ENCODE results near the gene KCNJ16. TPM values are rescaled to one million over a fixed set of nuclear protein-coding genes. Genes with fewer than 3 reads are reported as not detected.

The KCNJ16 gene
- total RNA-seq, 2 donors from 2014 or later: 0.19 to 0.38 TPM

GRCh38 chr17:70060415-70060814 lies 14.6 kb upstream of the KCNJ16 start:
- intact Hi-C loops (cut with DNase I): no loop called here
- no peak for DNase-seq (ENCODE audit: low spot score)

GRCh38 chr17:70067134-70067533 lies 7.9 kb upstream of the KCNJ16 start:
- intact Hi-C loops (cut with DNase I): no loop called here
- no peak for DNase-seq (ENCODE audit: low spot score)

- intact Hi-C loops (cut with DNase I): no loop called here
- no peak for DNase-seq (ENCODE audit: low spot score)
Observed at GRCh38 chr17:70070305-70071027, 4.6 kb upstream of the KCNJ16 start.

- intact Hi-C loops (cut with DNase I): no loop called here
- no peak for DNase-seq (ENCODE audit: low spot score)
Observed at GRCh38 chr17:70071127-70071526, 3.9 kb upstream of the KCNJ16 start.

- DNase-seq (ENCODE audit: low spot score): no peak
- intact Hi-C loops (cut with DNase I): no loop called here
Observed at GRCh38 chr17:70071620-70072019, 3.4 kb upstream of the KCNJ16 start.

- DNase-seq (ENCODE audit: low spot score): no peak
- intact Hi-C loops (cut with DNase I): no loop called here
Observed at GRCh38 chr17:70072546-70073309, 2.3 kb upstream of the KCNJ16 start.

- no peak for DNase-seq (ENCODE audit: low spot score)
- intact Hi-C loops (cut with DNase I): no loop called here
Observed at GRCh38 chr17:70073310-70073709, 1.7 kb upstream of the KCNJ16 start.

GRCh38 chr17:70073799-70074198 lies 1.2 kb upstream of the KCNJ16 start:
- no peak for DNase-seq (ENCODE audit: low spot score)
- intact Hi-C loops (cut with DNase I): no loop called here

- intact Hi-C loops (cut with DNase I): no loop called here
Observed at GRCh38 chr17:70074236-70074830, 692 bp upstream of the KCNJ16 start.

GRCh38 chr17:70076189-70076588 lies 1.2 kb downstream of the KCNJ16 start:
- intact Hi-C loops (cut with DNase I): no loop called here
- DNase-seq (ENCODE audit: low spot score): no peak

More at GRCh38 chr17:70074236-70074830, 692 bp upstream of the KCNJ16 start:
- no peak for DNase-seq (ENCODE audit: low spot score)

- no peak for DNase-seq (ENCODE audit: low spot score)
- intact Hi-C loops (cut with DNase I): no loop called here
Observed at GRCh38 chr17:70076831-70077230, 1.8 kb downstream of the KCNJ16 start.

GRCh38 chr17:70078549-70078948 lies 3.5 kb downstream of the KCNJ16 start:
- intact Hi-C loops (cut with DNase I): no loop called here
- no peak for DNase-seq (ENCODE audit: low spot score)

- intact Hi-C loops (cut with DNase I): no loop called here
- DNase-seq (ENCODE audit: low spot score): no peak
Observed at GRCh38 chr17:70078994-70079531, 4.0 kb downstream of the KCNJ16 start.

GRCh38 chr17:70080541-70081347 lies 5.7 kb downstream of the KCNJ16 start:
- no peak for DNase-seq (ENCODE audit: low spot score)
- intact Hi-C loops (cut with DNase I): no loop called here

- no peak for DNase-seq (ENCODE audit: low spot score)
- intact Hi-C loops (cut with DNase I): no loop called here
Observed at GRCh38 chr17:70081885-70082284, 6.9 kb downstream of the KCNJ16 start.

- intact Hi-C loops (cut with DNase I): no loop called here
- DNase-seq (ENCODE audit: low spot score): no peak
Observed at GRCh38 chr17:70084476-70084875, 9.5 kb downstream of the KCNJ16 start.

- DNase-seq (ENCODE audit: low spot score): no peak
- intact Hi-C loops (cut with DNase I): no loop called here
Observed at GRCh38 chr17:70086516-70086915, 11.5 kb downstream of the KCNJ16 start.

- DNase-seq (ENCODE audit: low spot score): no peak
- intact Hi-C loops (cut with DNase I): no loop called here
Observed at GRCh38 chr17:70089513-70090148, 14.6 kb downstream of the KCNJ16 start.

GRCh38 chr17:70091005-70091568 lies 16.1 kb downstream of the KCNJ16 start:
- intact Hi-C loops (cut with DNase I): no loop called here

More at GRCh38 chr17:70091005-70091568, 16.1 kb downstream of the KCNJ16 start:
- DNase-seq (ENCODE audit: low spot score): no peak
